GM21825 (cell line): ENCODE measurements around the gene NUAK2.
"Not testable (repeated sequence)": the region's sequence is repeated elsewhere in the genome, so short reads cannot be mapped to it uniquely, and the experiment has no call there.

Source experiments
- ATAC-seq: cut with Tn5 transposase; IDR thresholded peaks from one replicate; pipeline ENCODE4 v1.9.1; 2021; ENCODE audit warnings: mild to moderate bottlenecking, moderate library complexity; ENCODE audit not compliant: unreplicated experiment

Gene NUAK2

DNA sequence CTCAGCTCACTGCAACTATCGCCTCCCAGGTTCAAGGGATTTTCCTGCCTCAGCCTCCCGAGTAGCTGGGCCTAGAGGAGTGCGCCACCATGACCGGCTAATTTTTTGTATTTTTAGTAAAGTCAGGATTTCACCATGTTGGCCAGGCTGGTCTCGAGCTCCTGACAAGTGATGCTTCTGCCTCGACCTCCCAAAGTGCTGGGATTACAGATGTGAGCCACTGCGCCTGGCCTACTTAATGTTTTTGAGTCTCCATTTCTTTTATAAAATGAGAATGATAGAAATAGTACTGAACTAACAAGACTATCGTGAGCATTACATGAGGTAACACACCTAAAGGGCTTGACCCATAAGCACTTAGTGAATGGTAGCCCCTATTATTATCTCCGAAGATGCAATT is 21.4 kb downstream of the NUAK2 start:
- no peak for ATAC-seq

DNA sequence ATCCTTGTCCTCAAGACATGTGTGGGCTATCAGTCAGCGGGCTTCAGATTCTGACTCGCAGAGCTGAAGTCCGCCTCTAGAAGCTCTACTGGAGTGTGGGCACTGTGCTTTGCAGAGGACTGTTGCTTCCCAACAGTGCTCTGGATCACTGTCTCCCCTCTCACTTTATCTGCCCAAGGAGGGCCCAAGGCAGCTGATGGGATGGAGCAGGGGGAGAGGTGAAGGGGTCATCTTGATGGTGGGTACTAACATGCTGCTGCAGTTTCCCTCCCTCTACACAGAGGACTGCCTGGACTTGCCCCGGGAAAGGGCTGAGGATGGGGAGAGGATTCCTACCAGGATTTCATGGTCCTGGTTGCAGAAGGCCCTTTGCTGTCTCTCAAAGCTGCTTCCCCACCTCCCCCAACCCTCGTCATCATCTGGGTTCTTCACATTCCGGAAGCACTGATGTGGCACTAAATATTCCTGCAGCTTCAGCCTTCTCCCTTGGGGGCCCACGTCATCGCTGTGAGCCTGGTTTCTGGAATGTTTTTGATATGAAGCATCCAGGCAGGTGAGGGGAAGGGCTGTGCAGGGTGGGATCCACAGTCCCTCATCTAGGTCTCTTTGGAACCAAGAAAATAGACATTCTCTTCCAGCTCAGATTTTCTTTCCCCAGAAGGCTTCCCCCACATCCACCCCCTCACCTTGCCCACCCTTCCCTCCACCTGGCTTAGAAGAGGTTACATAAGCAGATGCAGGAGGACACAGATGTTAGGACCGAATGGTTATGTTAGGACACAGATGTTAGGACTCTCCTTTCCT is 23.2 kb downstream of the NUAK2 start:
- no peak for ATAC-seq

DNA sequence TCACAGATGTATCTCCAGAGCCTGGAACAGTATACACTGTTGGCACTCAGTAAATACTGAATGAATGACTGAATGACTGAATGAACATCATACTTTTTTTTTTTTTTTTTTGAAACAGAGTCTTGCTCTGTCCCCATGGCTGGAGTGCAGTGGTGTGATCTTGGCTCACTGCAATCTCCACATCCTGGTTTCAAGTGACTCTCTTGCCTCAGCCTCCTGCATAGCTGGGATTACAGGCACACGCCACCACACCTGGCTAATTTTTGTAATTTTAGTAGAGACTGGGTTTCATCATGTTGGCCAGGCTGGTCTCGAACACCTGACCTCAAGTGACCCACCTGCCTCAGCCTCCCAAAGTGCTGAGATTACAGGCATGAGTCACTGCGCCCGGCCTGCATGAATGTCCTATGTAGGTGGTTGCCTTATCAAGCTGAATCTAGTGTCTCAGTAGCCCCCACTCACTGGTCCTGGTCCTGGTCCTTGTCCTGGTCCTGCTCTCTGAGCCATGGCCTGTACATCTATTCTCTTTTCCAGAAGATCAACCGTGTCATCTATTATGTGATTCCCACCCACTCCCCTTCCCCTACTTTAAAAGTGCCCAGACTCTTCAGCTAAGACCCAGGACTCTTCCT is 23.9 kb downstream of the NUAK2 start:
- not testable (repeated sequence) for ATAC-seq

DNA sequence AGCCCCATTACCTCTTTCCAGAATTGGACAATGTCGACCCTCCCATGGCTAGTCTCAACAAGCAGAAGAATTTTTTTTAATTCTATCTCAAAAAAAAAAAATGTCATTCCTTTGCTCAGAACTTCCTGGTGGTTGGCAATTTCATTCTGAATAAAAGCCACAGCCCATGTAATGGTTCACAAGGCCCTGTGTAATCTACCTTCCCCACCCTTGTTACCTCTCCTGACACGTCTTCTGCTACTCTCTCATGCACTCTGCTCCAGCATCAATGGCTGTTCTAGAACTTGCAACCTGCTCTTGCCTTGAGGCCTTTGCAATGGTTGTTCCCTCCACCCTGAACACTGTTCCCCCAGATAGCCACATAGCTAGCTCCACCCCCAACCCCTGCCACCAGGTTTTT is 25.4 kb downstream of the NUAK2 start:
- no peak for ATAC-seq

DNA sequence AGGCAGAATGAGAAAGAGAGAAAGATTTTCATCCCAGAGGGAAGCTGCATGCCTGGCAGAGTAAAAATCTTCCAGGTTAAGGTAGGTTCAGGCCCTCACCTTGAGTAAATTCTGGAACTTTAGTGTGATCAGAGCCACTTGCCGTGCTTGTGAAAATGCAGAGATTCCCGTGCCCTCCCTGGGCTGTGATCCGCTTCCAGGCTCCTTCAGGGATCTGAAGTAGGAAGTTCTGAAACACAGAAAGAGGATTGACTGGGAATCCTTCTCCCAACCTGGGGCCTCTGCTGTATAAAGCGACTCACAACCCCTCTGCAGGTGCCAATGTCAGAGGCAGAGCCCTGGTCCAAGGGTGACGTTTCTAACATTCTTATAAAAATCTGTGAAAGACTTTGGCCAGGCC is 26.6 kb downstream of the NUAK2 start:
- no peak for ATAC-seq

DNA sequence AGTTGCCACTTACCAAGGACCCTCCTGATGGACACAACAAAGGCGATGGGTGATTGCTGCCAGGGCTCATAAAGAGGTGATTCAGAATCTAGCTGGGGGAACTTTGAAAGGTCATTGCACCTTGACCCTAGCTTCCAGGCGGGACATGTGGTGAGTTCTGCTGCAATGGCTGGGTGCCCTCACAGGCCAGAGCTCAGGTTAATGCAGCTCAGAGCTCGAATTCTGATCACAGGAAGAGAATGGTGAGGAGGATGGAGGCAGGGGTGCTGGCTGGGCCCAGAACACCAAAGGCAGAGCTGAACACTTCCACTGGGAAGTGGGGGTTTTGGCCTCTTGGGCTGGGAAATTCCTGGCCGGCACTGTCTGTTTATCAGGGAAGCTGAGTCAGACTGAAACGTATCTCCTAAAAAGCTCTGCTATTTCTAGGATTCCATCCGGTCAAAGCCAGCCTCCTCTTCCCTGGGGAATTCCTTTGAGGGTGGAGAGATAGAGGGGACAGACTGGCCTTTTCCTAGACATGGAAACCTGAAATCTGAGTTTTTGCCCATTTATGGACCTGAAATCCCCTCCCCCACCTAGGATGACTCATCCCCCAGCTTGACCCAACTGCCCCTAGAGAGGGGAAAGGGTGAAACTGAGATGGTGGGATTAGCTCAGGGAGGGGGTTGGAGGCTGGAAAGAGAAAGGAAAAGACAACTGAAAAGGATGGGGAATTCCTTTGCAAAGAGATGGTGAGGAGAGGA is 27.2 kb downstream of the NUAK2 start:
- ATAC-seq = no peak

DNA sequence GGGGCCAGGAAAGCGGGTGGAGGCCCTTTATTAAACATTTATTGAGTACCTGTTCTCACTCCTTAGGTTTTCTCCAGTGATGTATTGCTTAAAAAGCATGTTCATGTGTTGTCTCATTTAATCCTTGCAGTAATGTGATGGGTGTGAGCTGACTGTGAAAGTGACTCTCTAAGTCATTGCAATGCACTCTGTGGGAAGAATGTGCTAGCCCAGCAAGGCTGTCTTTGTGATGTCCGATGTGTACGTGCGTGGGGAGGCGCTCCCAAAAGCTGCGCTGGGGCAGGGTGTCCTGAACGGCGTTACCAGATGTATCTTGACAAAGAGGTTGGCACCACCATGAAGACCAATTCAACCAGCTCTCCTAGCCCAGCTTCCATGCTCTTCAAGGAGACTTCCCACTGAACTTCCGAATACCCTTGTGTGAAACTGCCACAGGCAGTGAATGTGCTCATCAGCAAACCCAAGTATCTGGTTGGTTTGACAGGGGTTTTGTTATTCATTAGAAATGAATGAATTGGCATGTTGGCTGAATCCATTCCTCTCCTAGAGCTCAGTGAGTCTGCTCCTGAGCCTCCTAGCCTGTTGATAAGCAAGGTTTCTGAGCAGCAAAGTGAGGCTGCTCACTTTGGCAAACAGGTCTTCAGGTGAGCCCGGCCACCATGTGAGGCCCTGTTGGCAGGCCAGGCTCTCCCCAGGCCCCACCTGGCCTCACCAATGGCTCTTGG is 28.0 kb downstream of the NUAK2 start:
- ATAC-seq = no peak

DNA sequence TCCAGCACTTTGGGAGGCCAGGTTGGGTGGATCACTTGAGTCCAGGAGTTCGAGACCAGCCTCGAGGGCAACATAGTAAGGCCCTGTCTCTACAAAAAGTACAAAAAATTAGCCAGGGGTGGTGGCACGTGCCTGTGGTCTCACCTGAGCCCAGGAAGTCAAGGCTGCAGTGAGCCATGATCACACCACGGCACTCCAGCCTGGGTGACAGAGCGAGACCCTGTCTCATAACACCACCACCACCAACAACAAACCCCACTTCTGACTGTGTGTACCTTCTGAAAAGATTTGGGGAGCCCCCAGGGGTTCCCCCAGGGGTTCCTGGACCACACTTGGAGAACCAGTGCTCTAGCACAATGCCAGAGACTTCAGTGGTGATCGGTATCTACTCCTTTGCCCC is 29.9 kb downstream of the NUAK2 start:
- ATAC-seq = no peak

DNA sequence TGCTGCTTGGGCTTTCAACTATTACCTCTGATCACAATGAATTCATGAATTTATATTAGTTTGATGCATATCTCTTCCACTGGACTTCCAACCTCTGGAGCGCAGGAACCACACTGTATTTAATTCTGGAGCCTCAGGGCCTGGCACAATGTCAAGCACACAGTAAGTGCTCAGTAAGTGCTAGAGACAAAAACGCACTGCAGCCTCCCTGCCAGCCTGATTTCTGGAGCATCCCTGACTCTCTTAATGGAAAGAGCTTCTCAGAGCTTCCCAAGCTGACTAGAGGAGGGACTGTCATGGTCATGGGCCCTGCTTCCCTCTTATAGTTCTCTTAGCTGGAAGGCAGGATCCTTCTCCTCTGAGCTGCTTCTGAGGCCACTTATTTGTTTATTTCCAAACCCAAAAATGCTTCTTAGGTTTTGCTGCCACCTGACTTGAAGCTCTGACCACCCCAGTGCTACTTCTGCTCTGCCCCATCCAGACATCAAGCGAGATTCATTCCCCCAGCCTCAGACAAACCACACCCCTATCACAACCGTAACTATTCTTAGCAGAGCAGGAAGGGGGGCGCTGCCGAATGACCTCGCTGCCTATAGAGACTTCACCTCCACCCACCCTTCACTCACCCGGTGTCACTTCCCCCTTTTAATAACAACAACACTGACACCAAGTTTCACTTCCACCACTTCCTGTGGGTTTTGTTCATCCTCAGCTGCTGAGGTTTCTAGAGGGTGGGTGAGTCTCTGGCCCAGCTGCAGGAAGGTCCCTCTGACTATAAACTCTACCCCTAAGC is 33.6 kb downstream of the NUAK2 start:
- ATAC-seq = peak; percentile 77

DNA sequence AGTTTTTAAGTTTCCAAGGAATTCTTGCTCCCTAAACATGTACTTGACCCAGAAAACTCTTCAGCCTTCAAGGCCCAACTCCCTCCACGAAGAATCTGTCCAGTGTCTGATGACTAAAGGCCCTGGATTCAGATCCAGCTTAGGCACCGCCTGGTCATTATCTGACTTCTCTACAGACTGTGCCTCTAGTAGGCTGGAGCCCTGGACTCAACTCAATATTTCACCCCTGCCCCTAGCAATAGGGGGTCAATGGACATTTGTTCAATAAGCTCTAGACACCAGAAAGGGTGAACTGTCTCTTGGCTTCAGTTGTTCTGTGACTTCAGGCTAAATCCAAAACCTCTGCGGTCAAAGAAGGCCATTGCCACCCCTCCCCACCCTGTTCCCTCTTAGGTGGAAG is 34.5 kb downstream of the NUAK2 start:
- no peak for ATAC-seq

DNA sequence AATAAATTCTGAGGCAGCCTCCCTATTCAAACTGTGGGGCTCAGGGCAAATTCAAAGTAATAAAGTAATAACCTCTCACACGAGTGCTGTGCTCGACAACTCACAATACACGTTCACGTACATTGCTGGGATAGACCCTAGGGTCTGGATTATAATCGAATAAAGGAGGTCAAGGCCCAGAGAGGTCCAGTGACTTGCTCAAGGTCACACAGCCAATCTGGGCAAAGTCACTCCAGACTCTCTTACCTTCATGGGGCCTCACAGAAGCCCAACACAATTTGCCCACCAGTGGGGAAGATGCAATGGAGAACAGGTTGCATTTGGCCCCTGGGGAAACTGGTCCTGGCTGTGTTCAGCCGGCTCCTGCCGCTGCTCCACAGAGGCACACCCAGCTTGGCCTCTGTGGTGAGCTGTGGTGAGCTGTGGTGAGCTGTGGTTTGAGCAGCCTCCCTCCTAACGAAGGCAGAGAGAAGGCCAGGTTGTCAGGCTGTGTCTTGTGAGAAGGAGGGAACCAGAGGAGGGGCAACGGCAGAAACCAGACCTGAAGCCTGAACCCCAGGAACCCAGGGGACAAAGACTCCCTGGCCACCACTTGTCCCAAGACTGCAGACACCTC is 35.1 kb downstream of the NUAK2 start:
- ATAC-seq = peak; percentile 38

DNA sequence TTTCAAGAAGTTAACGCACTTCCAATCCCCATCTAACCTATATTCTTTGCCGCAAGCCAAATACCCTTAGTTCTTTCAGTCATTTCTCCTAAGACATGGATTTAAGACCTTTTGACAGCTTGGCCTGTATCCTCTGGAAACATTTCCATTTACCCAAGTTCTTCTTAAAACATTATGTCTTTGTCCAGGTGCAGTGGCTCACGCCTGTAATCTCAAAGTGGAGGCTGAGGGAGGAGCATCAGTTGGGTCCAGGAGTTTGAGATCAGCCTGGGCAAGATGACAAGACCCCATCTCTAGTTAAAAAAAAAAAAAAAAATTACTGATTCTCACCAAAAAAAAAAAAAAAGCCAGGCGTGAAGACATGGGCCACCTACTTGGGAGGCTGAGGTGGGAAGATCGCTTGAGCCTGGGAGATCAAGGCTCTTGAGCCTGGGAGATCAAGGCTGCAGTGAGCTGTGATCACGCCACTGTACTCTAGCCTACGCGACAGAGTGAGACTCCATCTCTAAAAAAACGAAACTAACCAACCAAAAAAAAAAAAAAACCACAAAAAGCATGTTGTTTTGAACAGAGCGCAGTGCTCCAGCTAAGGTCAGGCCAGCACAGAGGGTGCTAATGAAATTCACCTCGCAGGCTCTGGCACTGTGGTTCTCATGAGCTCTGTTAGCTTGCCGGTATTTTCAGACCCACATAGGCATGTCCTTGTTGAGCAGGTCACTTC is 36.0 kb downstream of the NUAK2 start:
- ATAC-seq = peak; percentile 25

DNA sequence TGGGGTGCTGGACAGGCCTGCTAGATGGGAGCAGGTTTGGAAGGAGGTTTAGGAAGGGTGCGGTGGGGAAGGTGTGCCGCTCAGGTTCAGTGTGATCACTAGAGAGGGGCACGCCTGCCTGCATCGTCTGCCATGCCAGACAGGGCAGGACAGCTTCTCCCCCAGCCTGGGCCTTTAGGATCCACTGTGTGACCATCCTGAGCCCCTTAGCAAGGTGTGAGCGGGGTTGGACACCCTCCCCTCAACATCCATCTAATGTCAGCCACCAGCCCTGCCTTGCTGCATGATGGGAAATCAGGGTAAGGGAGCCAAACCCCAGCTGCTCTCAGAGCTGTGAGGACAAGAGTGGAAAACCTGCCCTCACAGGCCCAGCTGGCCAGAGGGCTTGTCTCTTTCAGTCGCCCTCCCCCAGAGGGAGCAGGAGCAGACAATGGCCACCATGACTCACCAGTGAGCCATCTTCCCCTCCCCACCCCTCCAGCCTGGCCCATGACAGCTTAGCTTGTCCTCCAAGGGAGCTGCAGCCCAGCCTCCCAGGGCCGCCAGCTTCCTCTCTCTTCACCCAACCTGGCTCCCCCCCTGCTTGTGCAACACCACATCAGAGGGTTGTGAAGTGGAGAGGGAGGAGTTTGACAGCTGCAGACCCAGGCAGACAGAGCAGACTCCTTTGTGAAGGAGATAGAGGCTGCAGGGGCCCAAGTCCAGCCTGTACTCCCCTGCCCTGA is 37.0 kb downstream of the NUAK2 start:
- no peak for ATAC-seq

DNA sequence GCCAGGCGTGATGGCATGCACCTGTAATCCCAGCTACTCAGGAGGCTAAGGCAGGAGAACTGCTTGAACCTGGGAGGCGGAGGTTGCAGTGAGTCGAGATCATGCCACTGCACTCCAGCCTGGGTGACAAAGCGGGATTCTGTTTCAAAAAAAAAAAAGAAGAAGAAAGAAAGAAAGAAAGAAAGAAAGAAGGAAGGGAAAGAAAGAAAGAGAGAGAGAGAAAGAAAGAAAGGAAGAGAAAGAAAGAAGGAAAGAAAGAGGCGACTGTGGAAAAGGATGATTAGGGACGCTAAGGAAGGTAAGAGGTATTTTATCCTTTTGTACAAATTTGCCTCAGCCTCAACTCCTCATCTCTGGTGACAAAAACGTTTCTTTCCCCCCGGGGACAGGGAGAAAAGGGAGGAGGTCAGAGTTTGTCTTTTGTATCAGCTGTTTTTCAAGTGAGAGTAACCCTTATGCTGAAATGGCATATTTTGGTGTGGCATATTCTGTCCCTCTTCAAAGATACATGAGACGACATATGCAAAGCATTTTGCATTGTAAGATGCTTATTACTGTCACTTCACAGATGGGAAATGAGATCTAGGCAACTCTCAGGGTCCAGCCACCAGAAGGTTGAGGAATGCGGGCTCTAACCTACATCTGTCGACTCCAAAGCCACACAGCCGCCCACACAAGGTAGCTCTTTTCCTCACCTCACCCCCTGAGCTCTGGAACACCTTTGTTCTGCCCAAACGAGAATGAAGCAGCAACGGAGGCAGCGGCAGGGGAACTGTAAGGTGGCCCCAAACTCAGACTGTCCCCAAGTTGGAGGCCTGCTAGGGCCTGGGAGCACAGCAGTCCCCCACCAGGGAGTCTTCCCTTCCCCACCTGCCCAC is 38.0 kb downstream of the NUAK2 start:
- ATAC-seq = no peak

DNA sequence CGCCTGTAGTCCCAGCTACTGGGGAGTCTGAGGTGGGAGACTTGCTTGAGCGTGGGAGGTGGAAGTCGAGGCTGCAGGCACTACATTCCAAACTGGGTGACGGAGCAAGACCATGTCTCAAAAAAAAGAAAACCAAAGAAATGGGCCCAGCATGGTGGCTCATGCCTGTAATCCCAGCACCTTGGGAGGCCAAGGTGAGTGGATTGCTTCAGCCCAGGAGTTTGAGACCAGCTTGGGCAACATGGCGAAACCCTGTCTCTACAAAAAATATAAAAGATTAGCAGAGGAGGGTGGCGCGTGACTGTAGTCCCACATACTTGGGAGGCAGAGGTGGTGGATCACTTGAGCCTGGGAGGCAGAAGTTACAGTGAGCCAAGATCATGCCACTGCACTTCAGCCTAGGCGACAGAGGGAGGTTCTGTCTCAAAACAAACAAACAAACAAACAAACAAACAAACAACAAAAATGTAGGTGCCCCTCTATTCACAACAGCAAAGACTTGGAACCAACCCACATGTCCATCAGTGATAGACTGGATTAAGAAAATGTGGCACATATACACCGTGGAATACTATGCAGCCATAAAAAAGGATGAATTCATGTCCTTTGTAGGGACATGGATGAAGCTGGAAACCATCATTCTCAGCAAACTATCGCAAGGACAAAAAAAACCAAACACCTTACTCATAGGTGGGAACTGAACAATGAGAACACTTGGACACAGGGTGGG is 40.7 kb downstream of the NUAK2 start:
- ATAC-seq = not testable (repeated sequence)

DNA sequence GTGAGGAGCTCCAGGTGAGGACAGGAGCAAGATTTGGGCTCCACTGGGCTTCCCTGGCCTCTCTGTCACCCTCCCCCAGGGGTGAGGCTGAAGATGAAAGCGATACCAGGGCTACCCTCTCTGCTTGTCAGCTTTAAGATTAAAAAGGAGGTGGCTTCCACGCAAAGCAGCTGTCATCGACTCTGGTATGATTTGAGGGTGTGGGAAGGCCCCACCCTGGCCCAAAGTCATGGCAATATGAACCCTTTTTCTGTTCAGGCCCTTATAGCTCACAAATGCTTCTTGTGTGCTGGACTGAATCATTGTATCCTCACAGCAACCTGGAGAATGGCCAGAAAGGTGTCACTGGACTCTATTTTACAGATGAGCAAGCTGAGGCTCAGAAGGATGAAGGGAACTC is 41.6 kb downstream of the NUAK2 start:
- ATAC-seq = no peak

DNA sequence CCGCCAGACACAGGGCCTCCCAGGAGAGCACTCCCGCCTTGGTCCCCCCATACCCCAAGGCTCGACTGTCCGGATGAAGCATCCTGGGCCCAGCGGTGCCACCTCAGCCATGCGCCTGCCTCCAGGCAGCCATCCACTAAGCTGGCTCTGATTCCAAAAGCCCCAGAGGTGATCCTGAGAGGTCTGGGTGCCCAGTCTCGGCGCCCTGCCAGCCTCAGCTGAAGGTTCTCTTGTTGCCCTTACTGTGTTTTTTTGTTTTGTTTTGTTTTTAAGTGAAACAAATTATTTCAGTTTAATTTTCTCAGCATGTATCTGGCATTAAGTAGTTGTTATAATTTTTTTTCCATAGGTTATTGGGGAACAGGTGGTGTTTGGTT is 44.9 kb downstream of the NUAK2 start:
- ATAC-seq = no peak
